Gastroesophageal sphincter (tissue), 3 donors: ENCODE results near the gene DKK1.

Experiments
- EP300 ChIP-seq: sonication (generic); formaldehyde crosslinking; IDR thresholded peaks from one replicate; pipeline ENCODE4 v1.6.1; 2017; ENCODE audit warnings: antibody characterized with exemption, mild to moderate bottlenecking
- POLR2A ChIP-seq, 2 donors: fragments of 450-650 bp; IDR thresholded peaks; one replicate each; pipeline ENCODE4 v1.6.1; 2017; ENCODE audit warnings: antibody characterized with exemption in 2 of 2, mild to moderate bottlenecking in 2 of 2, moderate library complexity in 1 of 2
- POLR2AphosphoS5 ChIP-seq: sonication (generic); formaldehyde crosslinking; IDR thresholded peaks from one replicate; pipeline ENCODE4 v1.6.1; 2017; ENCODE audit warnings: antibody characterized with exemption
- TF ChIP-seq, protein P1 (sequence below), 4 experiments: fragments of 200-600 bp in 2 of 4; fragments of 450-650 bp in 2 of 4; sonication (generic) in 1 of 4; IDR thresholded peaks; one replicate each; pipeline ENCODE4 v1.5.1; 2017 to 2019; ENCODE audit warnings: antibody characterized with exemption in 4 of 4, mild to moderate bottlenecking in 2 of 4, moderate library complexity in 2 of 4

DNA sequence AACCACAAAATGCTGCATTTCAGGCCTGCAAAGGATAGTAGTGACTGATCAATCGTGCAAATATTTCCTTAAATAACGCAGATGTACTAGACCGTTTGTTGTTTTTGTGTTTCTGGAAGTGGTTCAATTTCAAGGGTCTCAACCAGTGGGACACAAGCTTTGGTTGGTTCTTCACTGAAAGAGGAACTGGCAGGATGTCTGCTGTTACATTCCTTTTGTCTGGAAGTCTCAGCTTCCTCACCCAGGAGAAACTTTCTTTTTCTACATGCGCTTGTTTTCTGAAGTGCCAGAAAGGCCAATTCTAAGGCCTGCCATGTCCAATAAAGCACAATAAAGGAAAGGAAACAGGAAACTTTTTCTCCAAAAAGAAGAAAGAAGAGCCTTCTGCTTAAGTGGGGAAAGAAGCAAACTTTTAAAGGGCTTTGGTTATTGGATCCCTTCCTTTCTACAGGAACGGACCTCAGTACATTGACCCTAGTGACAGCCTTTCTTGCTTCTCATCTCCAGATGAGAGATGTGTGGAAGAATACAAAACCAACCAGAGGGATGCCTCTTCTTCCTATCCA is 4.1 kb downstream of the DKK1 start:
- TF ChIP-seq POLR2A (IDR thresholded peaks at IDR 0.05), result no peak
- TF ChIP-seq, protein P1, sequence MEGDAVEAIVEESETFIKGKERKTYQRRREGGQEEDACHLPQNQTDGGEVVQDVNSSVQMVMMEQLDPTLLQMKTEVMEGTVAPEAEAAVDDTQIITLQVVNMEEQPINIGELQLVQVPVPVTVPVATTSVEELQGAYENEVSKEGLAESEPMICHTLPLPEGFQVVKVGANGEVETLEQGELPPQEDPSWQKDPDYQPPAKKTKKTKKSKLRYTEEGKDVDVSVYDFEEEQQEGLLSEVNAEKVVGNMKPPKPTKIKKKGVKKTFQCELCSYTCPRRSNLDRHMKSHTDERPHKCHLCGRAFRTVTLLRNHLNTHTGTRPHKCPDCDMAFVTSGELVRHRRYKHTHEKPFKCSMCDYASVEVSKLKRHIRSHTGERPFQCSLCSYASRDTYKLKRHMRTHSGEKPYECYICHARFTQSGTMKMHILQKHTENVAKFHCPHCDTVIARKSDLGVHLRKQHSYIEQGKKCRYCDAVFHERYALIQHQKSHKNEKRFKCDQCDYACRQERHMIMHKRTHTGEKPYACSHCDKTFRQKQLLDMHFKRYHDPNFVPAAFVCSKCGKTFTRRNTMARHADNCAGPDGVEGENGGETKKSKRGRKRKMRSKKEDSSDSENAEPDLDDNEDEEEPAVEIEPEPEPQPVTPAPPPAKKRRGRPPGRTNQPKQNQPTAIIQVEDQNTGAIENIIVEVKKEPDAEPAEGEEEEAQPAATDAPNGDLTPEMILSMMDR (IDR thresholded peaks at IDR 0.05), result no peak
- TF ChIP-seq EP300, result no peak
- TF ChIP-seq POLR2AphosphoS5, result no peak
